ENCODE results near the gene CRYGN.

Gene CRYGN

DNA sequence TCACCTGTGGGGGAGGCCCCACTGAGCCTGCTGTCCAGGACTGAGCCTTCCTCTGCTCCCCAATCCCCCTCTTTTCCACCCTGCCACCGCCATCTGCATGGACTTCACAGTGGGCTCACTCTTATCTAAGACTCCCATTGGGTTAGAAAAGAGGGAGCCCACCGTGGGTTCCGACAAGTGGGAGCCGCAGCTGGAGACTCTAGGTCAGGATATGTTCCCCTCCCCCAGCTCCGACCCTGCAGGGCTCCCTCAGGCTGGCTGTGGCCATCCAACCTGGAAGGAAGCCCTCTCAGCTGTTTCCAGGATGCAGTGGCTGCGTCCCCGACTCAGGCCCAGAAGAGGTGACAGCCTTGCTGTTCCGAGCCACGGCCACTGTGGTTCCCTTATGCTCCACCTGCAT lies 34.9 kb downstream of the CRYGN start:
- no peak for DNase-seq

DNA sequence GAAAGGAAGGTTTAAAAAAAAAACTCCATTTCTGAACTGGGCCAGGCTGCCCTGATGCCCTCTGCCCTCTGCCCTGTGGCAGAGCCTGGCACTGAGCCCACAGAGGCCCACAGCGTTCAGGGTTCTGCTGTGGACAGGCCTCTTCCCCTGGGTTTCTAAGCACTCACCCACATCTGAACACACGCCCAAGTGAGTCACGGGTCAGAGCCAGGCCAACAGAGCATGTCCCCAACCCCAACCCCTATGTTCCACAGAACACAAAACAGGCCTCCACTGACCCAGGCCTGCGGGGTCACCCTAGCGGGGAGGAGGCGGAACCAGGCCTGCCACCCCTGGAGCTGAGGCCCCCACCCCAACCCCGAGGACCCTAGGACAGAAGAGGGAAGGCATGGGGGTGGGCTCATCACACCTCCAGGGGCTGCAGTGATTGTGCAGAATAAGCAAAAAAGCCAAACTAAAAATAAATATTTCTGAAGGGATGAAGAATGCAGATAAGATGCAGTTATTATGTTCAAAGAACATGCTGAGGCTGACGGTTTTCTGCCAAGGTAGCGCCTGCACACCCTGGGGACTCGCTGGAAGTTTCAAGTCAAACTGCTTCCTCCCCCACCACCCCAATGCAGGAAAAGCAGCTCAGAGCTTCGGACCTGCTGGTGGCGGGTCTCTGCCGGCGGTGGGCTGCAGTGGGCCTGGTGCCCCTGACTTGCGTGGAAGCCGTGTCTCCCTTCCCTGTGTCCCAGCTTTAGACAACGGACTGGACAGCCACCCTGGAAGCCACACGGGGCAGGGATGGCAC lies 35.5 kb downstream of the CRYGN start:
- DNase-seq = no peak

DNA sequence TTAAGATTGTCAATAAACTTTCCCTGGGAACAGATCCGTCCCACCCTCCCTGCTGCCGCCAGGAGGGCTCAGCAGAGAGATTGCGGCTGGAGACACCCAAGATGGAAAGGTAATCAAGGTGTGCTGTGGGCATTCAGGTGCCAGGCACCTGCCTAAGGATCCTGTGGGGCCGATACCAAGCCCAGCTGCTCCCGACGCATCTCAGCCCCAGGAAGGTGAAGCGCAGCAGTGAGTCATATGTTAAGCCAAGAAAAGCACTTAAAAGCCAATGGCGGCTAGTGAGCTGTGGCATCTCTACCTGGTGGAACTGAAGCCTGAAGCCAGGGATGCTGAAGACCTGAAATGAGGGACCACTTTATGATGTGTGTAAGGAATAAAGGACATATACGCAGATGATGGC lies 36.2 kb downstream of the CRYGN start:
- DNase-seq = no peak

DNA sequence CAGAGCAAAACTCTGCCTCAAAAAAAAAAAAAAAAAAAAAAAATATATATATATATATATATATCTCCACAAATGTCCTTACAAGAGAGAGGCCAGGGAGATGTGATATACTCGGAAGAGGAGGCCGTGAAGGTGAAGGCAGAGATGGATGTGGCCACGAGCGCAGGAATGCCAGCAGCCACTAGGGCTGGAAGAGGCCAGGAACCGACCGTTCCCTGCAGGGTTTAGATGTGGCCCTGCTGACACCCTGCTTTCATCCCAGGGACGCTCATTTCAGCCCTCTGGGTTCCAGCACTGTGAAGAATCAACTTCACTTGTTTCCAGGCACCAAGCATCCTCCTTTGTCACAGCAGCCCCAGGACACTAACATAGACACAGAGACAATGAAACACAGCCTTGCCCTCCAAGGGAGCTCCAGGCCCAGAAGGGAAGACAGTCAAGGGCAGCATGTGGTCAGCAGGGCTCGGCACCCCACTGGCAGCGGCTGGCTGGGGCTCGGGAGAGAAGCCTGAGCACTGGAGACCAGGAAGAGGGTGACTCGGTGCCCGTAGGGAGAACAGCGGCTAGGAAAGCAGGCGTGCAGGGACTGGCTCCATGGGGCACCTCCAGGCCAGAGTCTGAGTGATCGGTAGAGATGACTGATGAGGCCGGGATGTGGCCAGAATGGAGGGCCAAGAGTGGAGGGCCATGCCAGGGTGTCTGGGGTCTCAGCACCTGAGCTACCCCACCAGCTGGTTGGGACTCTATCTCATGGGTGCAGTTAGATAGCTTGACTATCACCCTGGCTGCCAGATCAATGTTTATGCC lies 37.7 kb downstream of the CRYGN start:
- DNase-seq = no peak

DNA sequence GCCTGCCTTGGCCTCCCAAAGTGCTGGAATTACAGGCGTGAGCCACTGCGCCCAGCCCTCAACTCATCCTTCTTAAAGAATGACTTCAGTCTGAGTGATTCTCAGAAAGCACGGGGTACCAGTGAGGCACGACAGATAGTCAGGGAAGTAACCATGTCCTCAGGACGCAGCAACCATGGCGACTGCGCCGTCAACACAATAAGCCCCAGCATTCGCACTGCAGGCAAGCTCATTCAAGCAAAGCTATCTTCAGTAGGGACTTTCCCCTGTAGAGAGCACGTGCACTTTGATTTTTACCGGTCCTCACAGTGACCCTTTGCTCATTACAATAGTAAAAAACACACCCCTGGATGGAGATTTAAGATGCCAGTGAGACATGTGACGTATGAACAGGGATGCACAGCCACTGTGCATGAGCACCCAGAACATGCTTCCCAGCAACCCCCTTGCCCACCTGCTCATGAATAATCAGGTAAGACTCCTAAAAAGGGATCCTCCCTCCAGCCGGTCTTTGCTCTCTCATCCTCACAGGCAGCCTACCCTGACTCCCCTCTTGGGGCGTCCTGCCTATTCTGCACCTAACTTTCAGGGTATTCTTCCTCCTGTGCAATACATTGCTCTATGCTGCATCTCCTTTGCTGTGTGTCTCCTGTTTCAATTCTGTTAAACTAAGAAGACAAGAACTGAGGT lies 39.2 kb downstream of the CRYGN start:
- no peak for DNase-seq

DNA sequence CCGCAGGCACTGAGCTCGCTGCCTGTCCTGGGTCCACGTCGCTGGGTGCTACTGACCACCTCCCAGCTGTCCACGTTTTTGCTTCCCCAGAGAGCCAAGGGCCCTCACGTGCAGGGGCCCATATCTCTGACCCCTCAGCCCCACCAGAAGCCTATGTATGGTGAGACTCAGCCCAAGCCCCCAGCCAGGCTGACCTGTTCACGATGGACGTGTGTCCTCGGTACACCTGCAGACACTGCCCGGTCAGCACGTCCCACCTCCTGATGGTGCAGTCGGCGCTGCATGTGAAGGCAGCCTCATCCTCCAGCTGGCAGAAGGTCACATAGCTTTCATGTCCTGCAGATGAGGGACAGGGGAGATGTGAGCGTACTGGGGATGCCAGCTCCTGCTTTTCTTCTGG lies 40.0 kb downstream of the CRYGN start:
- DNase-seq = no peak

DNA sequence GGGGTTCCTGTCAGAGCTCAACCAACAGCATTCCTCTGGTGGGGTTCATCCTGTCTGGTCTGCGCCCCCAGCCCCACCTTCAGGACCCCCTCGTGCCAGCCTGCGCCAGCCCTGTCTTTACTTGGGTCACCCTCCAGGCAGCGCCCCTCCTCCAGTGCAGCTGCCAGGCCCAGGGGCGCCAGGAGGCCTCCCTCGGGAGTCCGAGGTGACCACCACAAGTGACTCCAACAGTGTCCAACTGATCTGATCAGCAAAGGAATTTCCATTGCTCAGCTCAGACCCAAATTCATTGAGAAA lies 40.7 kb downstream of the CRYGN start:
- no peak for DNase-seq

DNA sequence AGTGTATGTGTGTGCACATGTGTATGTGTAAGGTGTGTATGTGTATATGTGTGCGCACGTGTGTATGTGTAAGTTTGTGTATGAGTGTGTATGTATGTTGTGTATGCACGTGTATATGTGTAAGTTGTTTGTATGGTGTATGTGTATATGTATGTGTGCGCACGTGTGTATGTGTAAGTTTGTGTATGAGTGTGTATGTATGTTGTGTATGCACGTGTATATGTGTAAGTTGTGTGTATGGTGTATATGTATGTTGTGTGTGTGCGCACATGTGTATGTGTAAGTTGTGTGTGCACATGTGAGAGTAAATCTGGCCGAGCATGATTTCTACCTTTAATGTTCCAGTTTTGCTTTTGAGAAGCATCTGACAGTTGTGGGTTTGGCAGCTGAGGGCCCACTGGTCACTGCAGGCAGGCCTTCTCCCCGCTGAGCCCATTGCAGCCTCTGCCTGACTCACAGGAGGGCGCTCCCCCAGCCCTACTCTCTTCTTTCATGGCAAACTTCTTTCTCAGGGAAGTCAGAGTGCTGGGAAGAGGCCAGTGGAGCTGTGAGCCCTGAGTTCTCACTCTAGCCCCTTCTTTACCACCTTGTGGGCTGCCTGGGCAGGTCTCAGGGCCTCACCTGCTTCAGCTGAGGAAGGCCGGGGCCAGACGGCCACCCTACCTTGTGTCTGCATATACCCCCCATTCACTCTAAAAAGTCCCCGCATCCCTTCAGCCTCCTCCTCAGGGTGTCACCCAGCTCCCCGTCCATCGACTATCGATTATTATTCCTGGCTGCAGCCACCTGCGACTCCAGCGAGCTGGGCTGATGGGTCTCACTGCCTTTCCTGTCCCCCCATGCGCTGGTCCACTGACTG lies 41.3 kb downstream of the CRYGN start:
- no peak for DNase-seq

DNA sequence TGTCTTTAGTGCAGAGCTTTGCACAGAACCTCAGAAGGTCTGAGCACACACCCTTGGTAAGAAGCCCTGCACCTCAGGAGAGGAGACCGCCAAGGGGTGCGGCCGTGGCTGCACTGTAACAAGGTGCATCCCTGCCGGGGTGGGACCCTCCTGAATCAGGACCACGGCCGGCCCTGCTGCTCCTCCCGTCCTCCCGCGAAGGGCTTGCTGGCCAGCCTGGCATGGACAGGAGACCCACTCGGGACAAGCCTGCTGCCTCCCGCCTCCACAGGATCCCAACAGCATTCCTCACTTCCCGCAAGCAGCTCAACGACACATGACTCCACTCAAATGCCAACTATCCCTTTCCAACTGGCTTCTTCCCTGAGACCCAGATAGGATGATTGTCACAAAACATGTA lies 42.9 kb downstream of the CRYGN start:
- no peak for DNase-seq

DNA sequence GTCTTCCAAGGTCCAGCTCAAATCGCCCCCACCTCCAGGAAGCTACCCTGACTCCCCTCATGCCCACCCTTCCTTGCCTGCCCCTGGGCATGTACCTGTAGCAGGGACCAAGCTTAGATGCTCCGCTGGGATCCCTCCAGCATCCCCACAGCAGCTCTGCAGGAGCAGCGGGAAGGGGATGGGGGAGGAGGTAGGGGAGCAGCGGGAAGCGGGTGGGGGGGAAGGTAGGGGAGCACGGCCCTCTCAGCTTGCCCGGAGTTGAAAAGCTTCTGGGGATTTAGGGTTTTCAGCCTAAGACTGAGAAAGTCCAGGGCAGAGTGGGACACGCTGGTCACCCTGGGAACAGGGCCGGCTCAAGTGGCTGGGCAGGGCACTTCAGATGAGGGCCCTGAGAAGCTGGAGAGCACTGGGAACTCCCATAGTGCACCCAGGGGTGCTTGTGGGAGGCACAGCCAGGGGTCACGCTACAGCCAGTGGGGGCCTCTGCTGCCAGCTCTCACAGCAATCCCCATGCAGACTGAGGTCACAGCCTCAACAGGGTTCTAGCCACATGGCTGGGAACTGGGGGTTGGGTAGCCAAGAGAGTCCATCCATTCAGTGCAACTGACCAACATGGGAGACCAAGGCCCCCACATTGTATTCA lies 43.5 kb downstream of the CRYGN start:
- DNase-seq = no peak

DNA sequence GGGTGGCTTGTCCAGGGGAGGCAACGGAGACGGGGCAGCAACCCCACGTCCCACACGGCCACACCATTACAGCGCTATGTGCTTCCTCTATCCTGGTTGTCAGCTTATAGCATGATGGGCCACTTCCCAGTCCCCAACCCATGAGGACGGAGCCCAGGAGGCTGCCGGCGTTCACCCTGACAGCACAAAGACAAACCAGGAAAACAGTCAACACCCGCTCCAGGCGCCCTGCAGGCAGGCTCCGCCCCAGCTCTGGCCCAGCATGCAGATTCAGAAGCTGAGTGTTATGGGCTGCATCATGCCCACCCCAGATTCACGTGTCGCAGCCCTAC lies 44.9 kb downstream of the CRYGN start:
- no peak for DNase-seq

DNA sequence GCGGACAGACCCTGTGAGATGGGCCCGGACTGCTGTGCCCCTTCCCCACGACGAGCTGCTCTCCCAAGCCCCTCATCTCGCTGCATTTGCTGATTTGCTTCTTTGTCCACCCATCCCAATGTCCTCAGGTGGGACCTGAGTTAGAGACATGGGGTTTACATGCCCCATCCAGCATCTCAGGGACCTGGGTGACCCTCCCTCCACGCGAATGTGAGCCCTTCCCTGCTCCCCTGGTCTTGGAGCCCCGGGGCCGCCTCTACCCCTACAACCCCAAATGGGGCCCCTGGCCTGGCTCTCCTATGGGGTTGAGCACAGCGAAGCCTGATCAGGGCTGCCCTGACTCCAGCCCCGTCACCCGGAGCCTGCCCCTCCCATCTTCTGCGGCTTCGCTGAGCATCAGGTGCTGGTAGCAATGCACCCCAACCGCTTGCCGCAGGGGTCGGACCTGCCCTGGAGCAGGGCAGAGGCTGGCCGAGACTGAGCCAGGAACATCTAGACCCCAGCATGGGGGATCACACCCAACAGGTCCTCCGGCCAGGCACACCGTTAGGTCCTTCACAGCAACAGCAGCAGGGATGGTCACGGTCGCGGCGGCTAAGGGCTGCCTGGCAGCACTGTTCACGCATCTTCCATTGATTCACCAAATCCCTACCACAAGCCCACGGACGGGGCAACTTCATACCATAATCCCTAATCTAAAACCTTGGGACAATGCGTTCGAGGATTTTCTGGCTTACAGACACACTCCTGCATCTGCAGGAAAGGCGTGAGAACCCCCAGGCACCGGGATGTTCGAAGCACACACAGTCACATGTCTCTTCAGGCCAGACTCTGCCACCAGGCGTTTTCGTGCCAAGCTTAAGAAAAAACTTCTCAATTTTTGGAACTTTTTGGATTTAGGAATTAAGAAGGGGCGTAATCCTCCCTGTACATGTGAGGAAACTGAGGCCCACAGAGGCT lies 45.6 kb downstream of the CRYGN start:
- DNase-seq = no peak

DNA sequence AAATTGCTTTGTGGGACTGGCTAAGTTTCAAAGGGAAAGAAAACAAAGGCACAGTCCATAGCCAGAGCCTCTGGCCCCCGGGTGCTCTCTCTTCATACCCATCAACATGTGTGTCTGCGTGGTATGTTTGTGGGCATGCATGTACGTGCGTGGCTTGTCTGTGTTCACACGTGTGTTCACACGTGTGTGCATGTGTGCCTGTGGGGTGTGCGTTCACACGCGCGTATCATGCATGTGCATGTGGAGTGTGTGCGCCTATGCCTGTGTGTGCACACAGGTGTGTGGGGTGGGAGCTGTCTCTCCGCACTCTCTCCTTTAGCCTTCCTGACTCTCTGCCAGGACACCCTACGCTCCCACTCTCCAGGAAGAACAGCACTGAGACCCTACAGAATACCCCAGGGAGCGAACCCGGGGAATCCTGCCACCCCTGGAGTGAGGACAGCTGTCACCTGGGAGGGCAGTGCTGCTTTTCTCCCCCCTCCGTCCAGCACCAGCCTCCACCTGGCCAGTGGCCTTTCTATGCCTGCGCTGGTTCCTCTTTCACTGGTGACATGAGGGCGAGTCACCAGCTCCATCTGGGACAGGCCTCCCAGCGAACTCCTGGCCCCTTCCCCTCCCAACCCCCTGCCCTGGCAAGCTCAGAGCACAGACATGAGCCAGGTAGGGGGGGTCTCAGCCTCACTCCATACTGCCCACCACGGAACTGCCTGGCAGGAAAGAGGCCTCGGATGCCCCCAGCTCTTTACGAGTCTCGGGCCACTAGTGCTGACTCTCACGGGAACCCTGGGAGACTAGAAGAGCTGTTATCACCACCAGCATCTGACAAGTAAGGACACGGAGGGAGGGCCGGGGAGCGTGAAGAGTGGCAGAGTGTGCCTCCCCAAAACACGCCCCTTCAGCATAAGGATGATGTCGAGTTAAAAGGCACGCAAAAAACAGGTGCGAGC lies 46.6 kb downstream of the CRYGN start:
- DNase-seq = no peak

DNA sequence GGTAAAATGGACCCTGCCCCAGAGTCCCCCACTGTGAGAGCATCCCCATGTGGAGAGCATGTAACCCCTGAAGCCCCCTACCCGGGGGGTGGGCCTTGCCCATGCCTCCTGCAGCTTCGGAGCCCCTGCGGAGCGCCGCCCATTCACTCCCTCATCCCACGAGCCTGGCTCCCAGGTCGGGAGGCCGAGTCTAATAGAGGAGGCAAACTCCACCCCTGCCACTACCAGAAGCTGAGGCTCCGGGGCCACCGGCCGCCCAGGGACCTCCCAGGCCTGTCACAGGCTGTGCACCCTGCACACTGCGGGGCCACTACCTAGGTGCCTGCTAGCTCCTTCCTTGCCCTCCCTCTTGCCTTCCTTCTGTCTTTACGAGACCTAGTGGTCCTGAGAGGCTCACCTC lies 47.5 kb downstream of the CRYGN start:
- DNase-seq = no peak

DNA sequence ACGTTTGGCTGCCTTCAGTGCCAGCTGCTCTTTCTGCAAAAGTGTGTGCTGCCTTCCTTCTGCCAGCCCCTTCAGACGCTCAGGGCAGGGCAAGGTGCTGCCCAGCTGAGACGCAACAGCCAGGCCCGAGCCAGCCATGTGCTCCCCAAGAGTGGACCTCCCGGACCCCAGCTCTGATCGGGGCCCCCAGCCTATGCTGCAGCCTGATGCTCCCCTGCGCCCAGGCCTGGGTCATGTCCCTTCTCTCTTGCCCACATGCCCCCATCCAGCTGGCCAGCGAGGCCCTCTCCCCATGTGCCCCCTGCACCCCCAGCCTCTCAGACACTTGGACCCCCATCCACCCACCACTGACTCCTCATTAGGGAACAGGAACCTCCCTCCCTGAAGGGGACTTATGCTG lies 47.9 kb downstream of the CRYGN start:
- DNase-seq = no peak

DNA sequence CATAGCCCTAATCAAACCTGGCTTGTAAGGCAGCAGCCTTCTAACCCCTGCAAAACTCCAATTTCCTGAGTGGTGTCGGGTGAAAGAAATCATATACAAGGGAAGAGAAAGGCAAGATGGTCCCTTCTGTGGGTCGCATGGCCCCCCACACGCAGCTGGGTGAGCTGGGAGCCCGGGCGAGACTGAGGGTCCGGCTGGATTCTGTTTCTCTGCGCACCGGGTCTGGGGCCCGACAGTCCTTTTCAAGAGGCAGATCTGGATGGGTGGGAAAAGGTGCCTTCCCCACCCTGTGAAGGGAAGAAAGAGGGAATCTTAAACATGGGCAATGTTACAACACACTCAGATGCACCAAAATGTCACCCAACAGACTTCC lies 48.6 kb downstream of the CRYGN start:
- no peak for DNase-seq

DNA sequence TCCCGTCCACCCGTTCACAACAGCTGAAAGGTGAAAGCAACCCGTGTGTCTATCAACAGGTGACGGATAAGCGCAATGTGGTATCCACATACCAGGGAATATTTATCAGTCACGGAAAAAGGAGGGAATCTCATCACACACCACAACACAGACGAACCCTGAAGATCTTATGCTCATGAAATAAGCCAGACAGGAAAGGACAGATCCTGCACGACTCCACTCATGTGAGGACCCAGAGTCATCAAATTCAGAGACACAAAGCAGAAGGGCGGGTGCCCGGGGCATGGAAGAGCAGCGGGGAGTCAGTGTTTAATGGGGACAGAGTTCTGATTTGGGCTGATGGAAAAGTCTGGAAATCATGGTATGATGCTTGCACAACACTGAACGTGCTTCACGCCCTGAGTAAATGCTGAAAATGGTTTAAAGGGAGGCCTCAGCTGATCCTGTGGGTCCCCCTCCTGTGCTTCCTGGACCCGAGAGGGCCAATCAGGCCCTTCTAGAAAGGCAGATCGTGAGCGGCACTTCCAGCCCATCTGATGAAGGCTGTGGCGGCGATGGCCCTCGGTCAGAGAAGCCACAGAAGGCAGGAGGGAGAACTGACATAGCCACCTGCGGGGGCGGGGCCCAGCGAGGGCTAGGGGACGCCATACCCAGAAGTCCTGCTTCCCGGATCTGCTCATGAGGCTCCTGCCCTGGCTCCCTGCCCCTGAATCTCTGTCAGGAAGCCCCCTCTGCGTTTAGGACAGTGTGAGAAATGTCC lies 49.2 kb downstream of the CRYGN start:
- DNase-seq = no peak

DNA sequence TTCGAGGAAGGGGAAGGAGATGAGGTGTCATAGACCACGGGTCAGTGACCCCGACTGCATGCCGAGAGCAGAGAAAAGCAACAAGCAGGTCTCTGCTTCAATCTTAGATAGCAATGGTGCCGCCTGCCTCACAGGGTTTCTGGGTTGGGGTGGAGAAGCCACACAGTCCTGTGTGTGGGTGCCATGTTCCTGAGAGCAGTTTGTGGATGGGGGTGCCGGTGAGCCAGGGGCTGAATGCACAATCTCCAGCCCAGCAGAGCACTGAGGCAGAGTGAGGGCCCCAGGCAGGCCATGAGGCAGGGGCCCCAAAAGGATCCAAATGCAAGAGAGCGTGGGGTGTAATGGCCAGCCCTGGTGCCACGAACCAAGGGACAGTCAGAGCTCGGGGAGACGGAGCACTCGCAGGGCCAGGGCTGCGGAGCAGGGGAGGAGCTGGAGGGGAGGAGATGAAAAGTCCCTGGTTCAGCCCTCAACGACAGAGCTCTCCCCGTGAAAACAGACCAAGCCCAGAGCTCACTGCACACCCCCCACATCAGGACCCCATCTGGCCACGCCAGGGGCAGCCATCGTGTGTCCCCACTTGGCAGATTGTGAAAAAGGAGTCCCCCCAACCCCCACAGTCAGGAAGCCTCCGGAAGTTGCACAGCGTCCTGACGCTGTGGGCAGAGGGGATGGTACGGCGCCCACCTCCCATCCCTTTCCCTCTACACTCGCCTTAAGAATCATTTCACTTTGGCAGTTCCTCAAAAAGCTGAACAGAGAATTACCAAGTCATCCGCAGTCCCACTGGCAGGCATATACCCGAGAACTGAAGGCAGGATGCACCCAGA lies 50.0 kb downstream of the CRYGN start:
- DNase-seq = no peak

Measured in activated CD4-positive, alpha-beta T cell treated with anti-CD3 and anti-CD28 coated beads, Interleukin-2, Interleukin-6, amounts not matched to agents 100 ng/mL and 50 ng/mL, durations not matched to agents 16 hours and 8 hours (primary cell).